LNCAP (cell line): Measurements from ENCODE around the gene FLAD1.

Experiments used
- TF ChIP-seq, protein P1 (sequence below): fragments of 450-650 bp; IDR thresholded peaks from 2 replicates; pipeline ENCODE4 v1.5.1; 2017; ENCODE audit warnings: mild to moderate bottlenecking

Gene FLAD1

DNA sequence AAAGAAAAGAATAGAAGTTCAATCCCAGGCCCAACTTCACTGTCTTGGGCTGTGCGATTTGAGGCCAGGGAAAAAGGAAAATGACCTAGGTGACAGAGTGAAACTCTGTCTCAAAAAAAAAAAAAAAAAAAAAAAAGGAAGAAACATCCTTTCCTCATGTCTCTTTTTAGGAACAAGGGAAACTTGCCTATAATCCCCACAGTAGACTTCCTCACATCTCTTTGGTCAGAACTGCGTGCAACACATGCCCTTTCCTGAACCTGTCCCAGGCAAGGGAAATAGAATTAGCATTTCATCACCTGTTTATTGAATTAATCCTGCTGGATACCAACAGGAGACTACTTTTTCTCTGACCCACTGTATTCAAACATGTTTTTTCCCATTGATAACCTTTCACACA lies 52.8 kb downstream of the FLAD1 start:
- TF ChIP-seq, protein P1, sequence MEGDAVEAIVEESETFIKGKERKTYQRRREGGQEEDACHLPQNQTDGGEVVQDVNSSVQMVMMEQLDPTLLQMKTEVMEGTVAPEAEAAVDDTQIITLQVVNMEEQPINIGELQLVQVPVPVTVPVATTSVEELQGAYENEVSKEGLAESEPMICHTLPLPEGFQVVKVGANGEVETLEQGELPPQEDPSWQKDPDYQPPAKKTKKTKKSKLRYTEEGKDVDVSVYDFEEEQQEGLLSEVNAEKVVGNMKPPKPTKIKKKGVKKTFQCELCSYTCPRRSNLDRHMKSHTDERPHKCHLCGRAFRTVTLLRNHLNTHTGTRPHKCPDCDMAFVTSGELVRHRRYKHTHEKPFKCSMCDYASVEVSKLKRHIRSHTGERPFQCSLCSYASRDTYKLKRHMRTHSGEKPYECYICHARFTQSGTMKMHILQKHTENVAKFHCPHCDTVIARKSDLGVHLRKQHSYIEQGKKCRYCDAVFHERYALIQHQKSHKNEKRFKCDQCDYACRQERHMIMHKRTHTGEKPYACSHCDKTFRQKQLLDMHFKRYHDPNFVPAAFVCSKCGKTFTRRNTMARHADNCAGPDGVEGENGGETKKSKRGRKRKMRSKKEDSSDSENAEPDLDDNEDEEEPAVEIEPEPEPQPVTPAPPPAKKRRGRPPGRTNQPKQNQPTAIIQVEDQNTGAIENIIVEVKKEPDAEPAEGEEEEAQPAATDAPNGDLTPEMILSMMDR = no peak

DNA sequence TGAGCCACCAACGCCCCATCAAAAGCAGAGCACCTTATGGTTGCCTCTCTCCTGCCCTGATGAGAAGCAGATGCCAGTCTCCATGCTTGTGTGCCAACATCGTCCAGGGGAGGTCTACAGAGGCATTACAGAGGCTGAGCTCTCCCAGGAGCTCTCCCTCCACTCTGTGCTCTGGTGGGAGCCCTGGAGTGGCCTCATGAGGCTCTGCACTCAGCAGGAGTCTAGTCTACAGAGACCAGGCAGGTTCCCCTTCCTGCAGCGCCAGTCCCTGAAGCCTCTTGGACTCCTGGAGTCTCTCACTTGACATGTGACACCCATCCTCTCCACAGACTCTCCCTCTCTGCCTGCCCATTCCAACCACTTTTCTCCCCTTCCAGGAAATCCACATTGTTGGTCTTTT lies 53.9 kb downstream of the FLAD1 start:
- TF ChIP-seq, protein P1 = no peak

DNA sequence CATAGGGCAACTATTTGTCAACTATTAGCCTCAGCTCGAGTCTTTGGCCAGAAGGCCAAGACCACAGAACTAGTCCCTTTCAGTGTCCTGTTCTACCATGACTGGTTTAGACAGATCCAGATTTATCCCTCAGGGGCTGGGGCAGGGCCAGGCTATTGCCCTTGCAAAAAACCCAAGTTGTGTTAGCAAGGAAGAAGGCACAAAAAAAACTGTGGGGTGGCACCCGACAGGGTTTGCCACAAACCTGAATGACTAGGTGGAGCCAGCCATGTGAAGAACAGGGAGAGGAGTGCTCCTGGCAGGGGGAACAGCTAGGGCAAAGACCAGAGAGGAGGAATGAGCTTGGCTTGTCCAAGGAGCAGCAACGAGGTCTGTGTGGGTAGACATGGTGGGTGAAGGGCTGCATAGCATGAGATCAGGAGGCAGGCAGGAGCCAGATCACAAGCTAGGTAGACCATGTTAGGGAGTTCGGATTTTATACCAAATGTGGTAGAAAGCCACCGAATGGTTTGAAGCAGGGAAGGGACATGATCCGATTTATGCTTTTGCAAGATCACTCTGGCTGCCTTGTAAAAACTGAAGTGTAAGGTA lies 54.8 kb downstream of the FLAD1 start:
- TF ChIP-seq, protein P1 = no peak

DNA sequence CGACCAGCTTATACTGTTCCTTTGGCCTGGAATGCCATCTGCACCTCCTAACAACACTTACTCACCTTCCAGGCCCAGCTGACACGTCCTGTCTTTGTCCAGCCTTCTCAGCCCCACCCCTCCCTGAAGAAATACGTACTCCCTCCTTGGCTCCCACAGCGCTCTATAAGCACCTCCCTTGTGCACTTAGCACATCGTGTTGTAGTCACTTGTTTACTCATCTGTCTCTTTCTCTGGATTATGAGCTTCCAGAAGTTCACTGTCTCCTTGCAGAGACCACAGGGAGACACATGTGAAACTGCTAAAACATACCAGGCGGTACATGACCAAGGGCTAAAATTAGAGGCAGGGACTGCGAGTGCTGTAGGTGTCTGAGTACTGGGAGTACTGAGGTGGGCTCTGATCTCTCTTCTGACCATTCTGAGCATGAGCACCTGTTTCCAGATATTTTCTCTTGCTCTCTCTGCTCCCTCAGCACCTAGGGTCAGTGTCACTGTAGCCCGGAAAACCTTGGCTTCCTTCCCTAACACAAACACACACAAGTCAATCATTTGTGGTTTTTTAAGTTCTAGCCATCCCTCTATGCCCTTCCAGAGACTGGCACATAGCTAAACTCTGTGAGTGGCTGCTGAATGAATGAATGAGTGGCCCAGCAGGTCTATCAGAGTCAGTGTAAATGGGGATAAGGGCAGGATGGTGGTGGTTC lies 55.6 kb downstream of the FLAD1 start:
- TF ChIP-seq, protein P1 = no peak

DNA sequence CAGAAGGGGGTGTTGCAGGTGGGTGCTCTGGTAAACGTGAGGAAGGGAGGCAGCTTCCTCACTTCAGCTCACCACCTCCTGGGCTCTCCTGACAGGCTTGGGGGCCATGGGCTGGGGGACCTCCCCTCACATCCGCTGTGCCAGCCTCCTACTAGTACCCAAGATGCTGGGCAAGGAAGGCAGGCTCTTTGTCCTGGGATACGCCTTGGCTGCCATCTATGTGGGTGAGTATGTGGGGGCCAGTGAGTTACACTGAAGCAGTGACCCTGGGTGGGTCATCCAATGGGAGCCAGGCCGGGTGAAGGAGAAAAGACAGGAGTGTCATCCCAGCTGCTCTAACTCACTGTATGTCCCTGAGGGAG lies 56.1 kb downstream of the FLAD1 start:
- TF ChIP-seq, protein P1 = no peak

DNA sequence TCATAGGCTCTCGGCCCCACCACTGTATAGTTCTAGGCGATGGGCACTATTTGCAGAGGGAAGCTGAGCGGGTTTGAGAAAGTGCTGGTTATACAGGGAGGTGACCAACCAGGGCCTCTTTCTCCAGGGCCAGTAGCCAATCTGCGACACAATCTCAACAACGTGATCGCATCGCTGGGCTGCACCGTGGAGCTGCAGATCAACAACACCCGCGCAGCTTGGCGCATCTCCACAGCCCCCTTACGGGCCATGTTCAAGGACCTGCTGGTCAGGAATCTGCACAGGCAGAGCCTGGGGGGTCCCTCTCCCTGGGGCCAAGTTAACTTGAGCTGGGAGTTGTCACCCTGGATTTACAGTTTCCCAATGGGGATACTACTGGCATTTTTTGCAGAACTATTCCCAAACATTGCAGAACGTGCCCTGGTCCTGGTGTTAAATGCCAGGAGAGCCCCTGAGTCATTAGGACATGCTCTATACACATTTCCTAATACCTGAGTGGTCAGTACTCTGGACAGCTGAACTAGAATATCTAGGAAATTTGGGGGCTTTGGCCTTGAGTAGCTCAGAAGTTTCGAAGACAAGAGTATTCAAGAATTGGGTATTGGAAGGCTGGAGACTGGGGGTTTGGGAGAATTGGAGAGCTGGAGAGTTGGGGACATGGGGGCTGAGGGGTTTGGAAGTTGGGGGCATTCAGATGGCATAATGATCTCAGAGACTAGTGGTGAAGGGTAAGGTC lies 57.4 kb downstream of the FLAD1 start:
- TF ChIP-seq, protein P1 = no peak
